Astrocyte (in vitro differentiated cells and primary cell): ENCODE data around the gene CTU1. TPM values are rescaled to one million over a fixed set of nuclear protein-coding genes. Genes with fewer than 3 reads are reported as not detected.

Source experiments
- DNase-seq: peaks from one replicate; pipeline ENCODE4 v3.0.0-alpha.2; 2010; ENCODE audit warnings: low read depth
- FAIRE-seq: peaks from 2 replicates; lab custom pipeline; 2011; peaks lifted over from hg19 to GRCh38; lab: Jason Lieb, UNC
- H2AFZ ChIP-seq: 2 replicates; pipeline ENCODE4 v1.6.0; 2012; ENCODE audit warnings: low read depth, low read length, inconsistent platforms
- H3K27ac ChIP-seq: 2 replicates; pipeline ENCODE4 v1.5.1; 2011; ENCODE audit warnings: low read depth, low read length, inconsistent platforms
- H3K27me3 ChIP-seq: 2 replicates; pipeline ENCODE4 v1.6.0; 2011; ENCODE audit warnings: low read length, inconsistent platforms; ENCODE audit not compliant: insufficient read depth
- H3K36me3 ChIP-seq: 2 replicates; pipeline ENCODE4 v1.5.1; 2011; ENCODE audit warnings: low read length, inconsistent platforms; ENCODE audit not compliant: insufficient read depth
- H3K4me1 ChIP-seq: 2 replicates; pipeline ENCODE4 v1.5.1; 2011; ENCODE audit warnings: low read length, inconsistent platforms; ENCODE audit not compliant: insufficient read depth
- H3K4me2 ChIP-seq: 2 replicates; pipeline ENCODE4 v1.6.0; 2012; ENCODE audit warnings: low read length, inconsistent platforms
- H3K4me3 ChIP-seq: 2 replicates; pipeline ENCODE4 v1.5.1; 2011; ENCODE audit warnings: low read depth, mild to moderate bottlenecking, low read length, inconsistent platforms; ENCODE audit not compliant: insufficient read depth
- H3K79me2 ChIP-seq: 2 replicates; pipeline ENCODE4 v1.6.0; 2012; ENCODE audit warnings: mild to moderate bottlenecking, low read length, inconsistent platforms; ENCODE audit not compliant: insufficient read depth
- H3K9ac ChIP-seq: 2 replicates; pipeline ENCODE4 v1.6.0; 2012; ENCODE audit warnings: mild to moderate bottlenecking, low read length, inconsistent platforms
- H3K9me3 ChIP-seq: 2 replicates; pipeline ENCODE4 v1.5.1; 2012; ENCODE audit warnings: low read depth, mild to moderate bottlenecking, low read length, inconsistent platforms; ENCODE audit not compliant: insufficient read depth
- H4K20me1 ChIP-seq: 2 replicates; pipeline ENCODE4 v1.6.0; 2012; ENCODE audit warnings: low read length, inconsistent platforms; ENCODE audit not compliant: insufficient read depth
- H3K27ac Mint-ChIP-seq: one replicate; pipeline ENCODE4 v1.8.0; 2021; ENCODE audit warnings: mild to moderate bottlenecking, mixed read lengths; ENCODE audit not compliant: unreplicated experiment
- H3K27me3 Mint-ChIP-seq: one replicate; pipeline ENCODE4 v1.8.0; 2021; ENCODE audit warnings: low read depth, mixed read lengths; ENCODE audit not compliant: unreplicated experiment
- H3K36me3 Mint-ChIP-seq: one replicate; pipeline ENCODE4 v1.8.0; 2021; ENCODE audit warnings: low read depth, mixed read lengths; ENCODE audit not compliant: unreplicated experiment
- H3K4me1 Mint-ChIP-seq: one replicate; pipeline ENCODE4 v1.8.0; 2021; ENCODE audit warnings: low read depth, mixed read lengths; ENCODE audit not compliant: unreplicated experiment
- H3K4me3 Mint-ChIP-seq: one replicate; pipeline ENCODE4 v1.8.0; 2021; ENCODE audit warnings: mild to moderate bottlenecking, moderate library complexity, mixed read lengths; ENCODE audit not compliant: unreplicated experiment
- H3K9me3 Mint-ChIP-seq: one replicate; pipeline ENCODE4 v1.8.0; 2021; ENCODE audit warnings: mild to moderate bottlenecking, mixed read lengths; ENCODE audit not compliant: unreplicated experiment
- EZH2 ChIP-seq: IDR thresholded peaks from 2 replicates; pipeline ENCODE4 v1.6.1; 2012; ENCODE audit warnings: mild to moderate bottlenecking, low read length, inconsistent platforms; ENCODE audit not compliant: insufficient read depth
- total RNA-seq: library from RNA; stranded (reverse); gene quantifications from 2 replicates; pipeline ENCODE4 v1.2.1, GENCODE V29; 2021
- TF ChIP-seq, protein P1 (sequence below): IDR thresholded peaks from 2 replicates; pipeline ENCODE4 v1.5.1; 2011; ENCODE audit warnings: low read depth, mild to moderate bottlenecking, inconsistent platforms, low read length, moderate library complexity; ENCODE audit not compliant: insufficient read depth

CTU1 gene
- total RNA-seq, 1 donor from 2014 or later = 6.4 TPM

- H3K9ac ChIP-seq = no peak overlapping the region
- H3K27ac Mint-ChIP-seq = no peak overlapping the region
- H4K20me1 ChIP-seq = no peaks in the 10 kb centered on the region
- peaks cover 2% of the 10 kb centered on the region for H3K9me3 Mint-ChIP-seq
- no peaks in the 10 kb centered on the region for H3K36me3 ChIP-seq
- H3K36me3 Mint-ChIP-seq = no peaks in the 10 kb centered on the region
- H3K4me3 Mint-ChIP-seq = no peak overlapping the region
- no peaks in the 10 kb centered on the region for H3K4me1 Mint-ChIP-seq
- H3K4me3 ChIP-seq = no peak overlapping the region
- H3K4me2 ChIP-seq = no peak overlapping the region
- H3K79me2 ChIP-seq = no peaks in the 10 kb centered on the region
- peaks cover 2% of the 10 kb centered on the region for H3K9me3 ChIP-seq
- peaks cover 20% of the 10 kb centered on the region for H3K27me3 Mint-ChIP-seq
- H3K27me3 ChIP-seq = no peaks in the 10 kb centered on the region
- no peak overlapping the region for H2AFZ ChIP-seq
- FAIRE-seq (no peak), DNase-seq (no peak)
- H3K4me1 ChIP-seq = no peaks in the 10 kb centered on the region
- no peak for TF ChIP-seq EZH2
- TF ChIP-seq, protein P1, sequence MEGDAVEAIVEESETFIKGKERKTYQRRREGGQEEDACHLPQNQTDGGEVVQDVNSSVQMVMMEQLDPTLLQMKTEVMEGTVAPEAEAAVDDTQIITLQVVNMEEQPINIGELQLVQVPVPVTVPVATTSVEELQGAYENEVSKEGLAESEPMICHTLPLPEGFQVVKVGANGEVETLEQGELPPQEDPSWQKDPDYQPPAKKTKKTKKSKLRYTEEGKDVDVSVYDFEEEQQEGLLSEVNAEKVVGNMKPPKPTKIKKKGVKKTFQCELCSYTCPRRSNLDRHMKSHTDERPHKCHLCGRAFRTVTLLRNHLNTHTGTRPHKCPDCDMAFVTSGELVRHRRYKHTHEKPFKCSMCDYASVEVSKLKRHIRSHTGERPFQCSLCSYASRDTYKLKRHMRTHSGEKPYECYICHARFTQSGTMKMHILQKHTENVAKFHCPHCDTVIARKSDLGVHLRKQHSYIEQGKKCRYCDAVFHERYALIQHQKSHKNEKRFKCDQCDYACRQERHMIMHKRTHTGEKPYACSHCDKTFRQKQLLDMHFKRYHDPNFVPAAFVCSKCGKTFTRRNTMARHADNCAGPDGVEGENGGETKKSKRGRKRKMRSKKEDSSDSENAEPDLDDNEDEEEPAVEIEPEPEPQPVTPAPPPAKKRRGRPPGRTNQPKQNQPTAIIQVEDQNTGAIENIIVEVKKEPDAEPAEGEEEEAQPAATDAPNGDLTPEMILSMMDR = no peak
- no peak overlapping the region for H3K27ac ChIP-seq
Measured at GRCh38 chr19:51135986-51136762, 28.0 kb upstream of the CTU1 start.

- Histone ChIP-seq H2AFZ (no peak overlapping the region), H3K4me3 (no peak overlapping the region), H3K27ac (no peak overlapping the region), H3K4me2 (no peak overlapping the region), H3K9me3 (peaks cover 2% of the 10 kb centered on the region), H3K27me3 (no peaks in the 10 kb centered on the region), H4K20me1 (no peaks in the 10 kb centered on the region), H3K79me2 (no peaks in the 10 kb centered on the region), H3K4me1 (no peaks in the 10 kb centered on the region), H3K36me3 (no peaks in the 10 kb centered on the region), H3K9ac (no peak overlapping the region)
- FAIRE-seq (no peak), DNase-seq (no peak)
- peaks cover 2% of the 10 kb centered on the region for H3K9me3 Mint-ChIP-seq
- H3K27me3 Mint-ChIP-seq = peaks cover 19% of the 10 kb centered on the region
- H3K36me3 Mint-ChIP-seq = no peaks in the 10 kb centered on the region
- no peaks in the 10 kb centered on the region for H3K4me1 Mint-ChIP-seq
- H3K27ac Mint-ChIP-seq = no peak overlapping the region
- TF ChIP-seq, protein P1 = no peak
- no peak overlapping the region for H3K4me3 Mint-ChIP-seq
Measured at GRCh38 chr19:51135004-51135403, 26.8 kb upstream of the CTU1 start.
